ENCODE measurements around the gene TMEM119.
"Not testable (repeated sequence)": the region's sequence is repeated elsewhere in the genome, so short reads cannot be mapped to it uniquely, and the experiment has no call there.

The TMEM119 gene

DNA sequence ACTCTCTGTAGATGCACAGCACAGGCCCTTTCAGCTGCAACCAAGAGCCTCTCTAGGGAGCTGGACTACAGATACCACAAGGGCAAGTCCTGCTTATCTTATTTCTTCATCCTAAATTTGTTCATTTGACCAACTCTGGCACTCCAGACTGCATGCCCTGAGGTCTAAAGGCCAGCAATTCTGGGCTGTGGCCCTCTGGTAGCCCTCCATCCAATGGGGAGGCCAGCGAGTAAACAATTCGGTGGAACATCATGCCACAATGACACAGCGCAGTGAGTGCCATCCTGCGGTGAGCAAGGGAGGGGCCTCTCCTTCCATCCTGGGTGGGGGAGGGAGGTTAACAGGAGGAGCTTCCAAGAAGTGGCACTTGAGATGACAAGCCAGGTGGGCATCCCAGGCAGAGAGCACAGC is 36.5 kb upstream of the TMEM119 start:
- DNase-seq, result no peak

DNA sequence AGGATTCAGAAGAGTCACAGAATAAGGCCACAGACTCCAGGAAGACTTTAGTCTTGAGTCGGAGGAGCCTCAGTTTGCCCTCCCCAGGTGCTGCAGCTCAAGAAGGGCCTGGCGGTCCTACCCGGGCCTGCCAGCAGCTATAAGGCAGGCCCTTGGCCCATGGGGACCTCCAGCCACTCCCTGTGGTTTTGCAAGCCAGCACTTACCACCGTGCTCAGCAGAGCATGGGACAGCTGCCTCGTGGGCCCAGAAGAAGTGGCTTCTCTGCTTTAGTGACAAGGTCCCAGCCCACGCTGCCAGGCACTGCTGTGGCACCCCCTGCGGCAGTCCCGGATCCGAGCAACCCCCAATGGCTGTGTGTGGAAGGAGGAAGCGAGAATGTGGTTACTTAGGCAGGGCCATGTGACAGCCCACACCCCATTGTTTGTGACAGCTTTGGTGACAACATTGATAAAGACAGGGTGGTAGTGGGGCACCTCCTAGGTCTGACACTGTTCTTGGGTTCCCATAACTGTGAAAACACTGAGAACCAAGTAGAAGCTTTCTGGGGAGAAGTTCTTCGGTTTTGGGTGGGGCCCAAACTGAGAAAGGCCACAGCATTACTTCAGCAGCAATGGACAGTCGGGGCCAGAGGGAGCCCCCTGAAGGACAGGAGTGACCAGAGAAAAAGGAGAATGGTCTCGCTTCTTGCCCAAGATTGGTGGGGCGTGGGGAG is 35.8 kb upstream of the TMEM119 start, which contains the start of gene SELPLG:
TSS of gene SELPLG (minus strand) at position 361 of the 715 bp plus-strand sequence. CDS start 9,587 bp downstream, outside the sequence.
- peak in 1 of 2 donors; percentile 49 for DNase-seq

DNA sequence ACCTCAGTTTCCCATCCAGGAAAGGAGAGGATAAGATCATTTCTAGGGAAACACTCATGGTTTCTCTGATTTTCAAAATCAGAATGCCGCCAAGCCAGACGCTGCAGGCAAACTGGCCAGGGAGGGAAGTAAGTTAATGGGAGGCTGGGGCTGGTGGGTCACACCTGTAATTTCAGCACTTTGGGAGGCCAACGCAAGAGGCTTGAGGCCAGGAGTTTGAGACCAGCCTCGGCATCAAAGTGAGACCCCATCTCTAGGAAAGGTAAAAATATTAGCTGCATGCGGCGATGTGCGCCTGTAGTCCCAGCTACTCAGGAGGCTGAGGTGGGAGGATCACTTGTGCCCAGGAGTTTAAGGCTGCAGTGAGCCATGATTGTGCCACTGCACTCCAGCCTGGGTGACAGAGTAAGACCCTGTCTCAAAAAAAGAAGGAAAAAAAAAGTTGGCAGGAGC is 35.2 kb upstream of the TMEM119 start:
- DNase-seq, result no peak

DNA sequence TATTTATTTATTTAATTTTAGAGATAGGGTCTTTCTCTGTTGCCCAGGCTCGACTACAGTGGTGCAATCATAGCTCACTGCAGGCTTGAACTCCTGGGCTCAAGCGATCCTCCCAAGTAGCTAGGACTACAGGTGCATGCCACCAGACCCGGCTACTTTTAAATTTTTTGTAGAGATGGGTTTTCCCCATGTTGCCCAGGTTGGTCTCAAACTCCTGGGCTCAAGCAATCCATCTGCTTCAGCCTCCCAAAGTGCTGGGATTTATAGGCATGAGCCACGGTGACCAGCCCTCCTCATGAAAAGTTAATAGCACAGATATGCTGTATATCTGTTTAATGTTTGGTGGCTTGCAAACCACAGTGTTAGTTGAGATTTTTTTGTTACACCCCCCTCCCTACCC is 33.4 kb upstream of the TMEM119 start:
- DNase-seq, result not testable (repeated sequence)

DNA sequence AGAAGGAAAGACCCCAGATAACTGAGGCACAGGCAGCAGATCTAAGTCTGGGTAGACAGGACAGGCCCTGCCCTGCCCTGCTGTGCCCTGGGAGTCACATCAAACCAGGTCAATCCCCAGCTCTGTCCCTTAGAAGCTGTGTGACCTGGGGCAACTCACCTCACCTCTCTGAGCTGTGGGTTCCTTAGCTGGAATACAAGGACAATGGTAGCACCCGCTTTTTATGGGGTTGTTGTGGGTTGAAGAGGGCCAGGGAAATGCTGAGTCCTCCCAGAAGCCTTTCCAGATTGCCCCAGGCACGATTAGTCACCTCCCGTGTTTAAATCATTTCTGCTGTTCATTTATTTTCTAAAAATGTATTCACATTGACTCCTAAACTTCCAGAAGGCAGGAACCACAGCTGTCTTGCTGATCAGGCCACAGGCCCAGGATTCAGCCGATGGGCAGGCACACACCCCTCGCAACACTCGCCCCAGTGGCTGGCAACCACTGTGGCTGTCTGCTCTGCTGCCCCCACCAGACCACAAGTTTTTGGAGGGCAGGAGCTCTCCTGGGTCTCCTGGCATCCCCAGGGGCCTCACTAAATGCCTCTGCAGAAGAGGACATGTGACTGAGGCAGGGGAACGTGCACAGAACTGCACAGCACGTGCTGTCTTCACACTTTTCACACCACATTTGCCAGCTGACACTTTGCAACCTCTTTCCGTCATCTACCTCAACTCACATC is 32.8 kb upstream of the TMEM119 start:
- no peak for DNase-seq

DNA sequence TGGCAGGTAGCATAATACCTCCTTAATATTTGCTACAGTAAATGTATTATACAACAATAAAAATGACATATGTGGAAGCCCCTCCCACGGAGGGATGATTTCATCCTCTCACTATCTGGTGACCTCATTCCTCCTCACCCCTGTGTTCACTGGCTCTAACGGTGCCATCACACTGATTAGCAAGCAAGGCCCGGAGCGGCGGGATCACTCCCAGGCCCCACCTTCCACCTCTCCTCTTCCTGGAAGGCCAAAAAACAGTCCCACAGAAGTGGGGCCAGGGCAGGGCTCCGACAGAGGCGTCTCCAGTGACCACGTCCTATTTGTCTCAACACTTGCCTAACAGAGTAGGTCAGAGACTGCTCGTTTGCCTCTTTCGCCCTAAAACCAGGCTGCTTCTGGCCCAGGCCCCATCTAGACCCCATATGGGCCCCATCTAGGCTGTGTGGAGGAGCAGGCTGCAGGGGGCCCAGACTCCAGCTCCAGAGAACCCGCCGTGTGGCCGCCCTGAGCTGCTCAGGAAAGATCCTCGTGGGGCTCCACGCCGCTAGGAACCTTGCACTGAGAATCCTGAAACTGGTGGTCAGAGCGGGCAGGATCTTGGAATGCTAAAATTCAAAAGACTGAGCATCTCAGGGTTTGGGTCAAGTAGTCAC is 32.1 kb upstream of the TMEM119 start:
- DNase-seq, result no peak

DNA sequence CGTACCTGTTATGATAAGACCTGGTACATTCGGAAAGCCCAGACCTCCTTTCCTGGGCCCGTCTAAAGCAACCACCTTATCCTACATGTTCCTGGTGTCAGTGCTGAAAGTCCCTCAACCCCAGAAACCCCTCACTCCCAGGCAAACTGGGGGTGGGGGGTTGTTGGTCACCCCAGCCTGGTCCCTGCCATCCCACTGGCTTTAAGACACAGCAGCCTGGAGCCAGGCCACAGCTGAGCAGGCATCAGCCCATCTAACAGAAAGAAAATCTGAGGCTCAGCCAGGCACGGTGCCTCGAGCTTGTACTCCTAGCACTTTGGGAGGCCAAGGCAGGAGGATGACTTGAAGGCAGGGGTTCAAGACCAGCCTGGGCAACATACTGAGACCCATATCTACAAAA is 31.3 kb upstream of the TMEM119 start:
- DNase-seq, result no peak

DNA sequence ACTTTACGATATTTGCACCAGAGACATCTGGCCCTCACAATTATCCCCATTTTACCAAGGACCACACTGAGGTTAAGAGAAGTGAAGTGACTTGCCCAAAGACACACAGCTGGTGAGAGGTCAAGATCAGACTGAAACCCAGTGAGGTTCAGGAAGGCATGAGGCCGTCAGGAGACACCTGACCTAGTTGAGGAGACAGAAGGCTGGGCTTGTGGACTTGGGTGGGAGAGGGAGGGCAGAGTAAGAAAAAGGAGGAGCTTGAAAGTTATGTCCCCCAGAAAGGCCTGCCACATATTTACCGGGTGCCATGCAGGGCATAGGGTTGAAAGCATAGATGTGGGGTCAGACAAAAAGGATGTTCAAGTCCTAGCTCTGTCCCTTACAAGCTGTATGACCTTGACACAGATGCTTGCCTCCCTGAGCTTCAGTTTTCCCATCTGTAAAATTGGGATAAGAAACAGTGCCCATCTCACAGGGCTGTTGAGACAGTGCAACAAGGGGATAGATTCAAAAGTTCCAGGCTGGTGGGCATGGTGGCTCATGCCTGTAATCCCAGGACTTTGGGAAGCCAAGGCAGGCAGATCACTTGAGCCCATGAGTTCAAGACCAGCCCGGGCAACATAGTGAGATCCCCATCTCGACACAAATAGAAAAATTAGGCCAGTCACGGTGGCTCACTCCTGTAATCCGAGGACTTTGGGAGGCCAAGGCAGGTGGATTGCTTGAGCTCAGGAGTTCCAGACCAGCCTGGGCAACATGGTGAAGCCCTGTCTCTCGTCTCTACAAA is 29.4 kb upstream of the TMEM119 start:
- no peak for DNase-seq

DNA sequence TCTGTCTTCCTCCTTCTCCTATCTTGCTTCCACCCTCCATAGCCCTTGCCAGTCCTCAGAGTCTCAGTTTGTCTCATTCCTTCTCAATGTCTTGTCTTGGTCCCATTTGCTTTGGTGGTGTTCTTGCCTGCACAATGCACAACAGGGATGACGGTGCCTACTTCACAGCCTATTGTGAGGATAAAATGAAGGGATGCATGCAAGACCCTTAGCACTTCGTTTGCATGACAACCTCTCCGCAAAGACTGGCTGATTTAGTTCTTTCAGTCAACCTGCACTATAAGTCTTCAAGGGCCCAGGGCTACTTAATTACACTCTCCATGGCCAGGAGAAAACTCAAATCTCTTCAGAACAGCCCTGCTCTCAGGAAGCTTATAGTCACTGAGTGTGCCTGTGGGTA is 27.3 kb upstream of the TMEM119 start:
- DNase-seq, result no peak

DNA sequence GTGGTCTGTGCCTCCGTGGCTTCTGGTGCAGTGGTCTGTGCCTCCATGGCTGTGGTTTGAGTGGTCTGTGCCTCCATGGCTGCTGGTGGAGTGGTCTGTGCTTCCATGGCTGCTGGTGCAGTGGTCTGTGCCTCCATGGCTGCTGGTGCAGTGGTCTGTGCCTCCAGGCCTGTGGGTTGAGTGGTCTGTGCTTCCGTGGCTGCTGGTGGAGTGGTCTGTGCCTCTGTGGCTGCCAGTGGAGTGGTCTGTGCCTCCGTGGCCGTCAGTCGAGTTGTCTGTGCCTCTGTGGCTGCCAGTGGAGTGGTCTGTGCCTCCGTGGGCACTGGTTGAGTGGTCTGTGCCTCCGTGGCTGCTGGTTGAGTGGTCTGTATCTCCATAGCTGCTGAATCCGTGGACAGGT is 25.7 kb upstream of the TMEM119 start:
- no peak for DNase-seq

DNA sequence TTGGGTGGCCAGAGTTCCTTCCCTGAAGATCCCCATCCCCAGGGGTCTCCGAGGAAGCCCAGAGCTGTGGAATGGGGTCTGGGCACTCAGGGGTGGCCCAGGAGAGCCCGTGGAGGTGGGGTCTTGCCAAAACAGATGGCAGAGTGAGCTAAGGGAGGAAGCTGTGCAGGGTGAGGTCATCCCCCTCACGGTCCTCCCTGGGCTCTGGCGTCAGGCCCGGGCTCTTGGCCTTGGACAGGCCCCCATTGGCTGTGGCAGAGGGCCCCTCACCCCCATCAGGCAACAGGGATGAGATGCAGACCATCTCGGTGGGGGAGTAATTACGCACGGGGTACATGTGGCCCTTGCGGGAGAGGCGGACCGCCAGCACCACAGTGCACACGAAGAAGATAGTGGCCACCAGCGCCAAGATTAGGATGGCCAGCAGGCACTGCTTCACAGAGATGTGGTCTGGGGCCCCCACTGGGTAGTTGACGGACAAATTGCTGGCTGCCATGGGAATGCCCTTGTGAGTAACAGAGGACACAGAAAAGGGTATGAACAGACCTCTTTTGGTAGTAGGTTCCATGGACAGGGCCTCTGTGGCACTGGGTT is 25.1 kb upstream of the TMEM119 start:
- no peak for DNase-seq

DNA sequence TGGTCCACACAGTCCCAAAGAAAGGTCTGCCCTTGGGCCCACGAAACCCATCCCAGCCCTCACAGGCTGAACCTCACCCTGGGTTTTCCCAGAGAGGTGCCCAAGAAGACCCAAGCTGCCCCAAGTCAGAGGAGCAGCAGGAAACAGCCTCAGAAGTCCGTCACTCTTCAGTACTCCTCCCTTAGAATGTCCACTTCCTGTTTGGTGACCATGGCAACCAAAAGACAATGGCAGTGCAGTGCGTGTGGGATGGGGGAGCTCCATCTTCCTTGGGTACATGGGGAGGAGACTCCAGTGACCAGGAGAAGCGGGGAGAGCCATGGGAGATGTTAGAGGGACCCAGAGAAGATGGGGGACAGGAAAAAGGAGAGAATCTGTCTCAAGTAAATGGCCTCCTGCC is 24.5 kb upstream of the TMEM119 start:
- no peak for DNase-seq

DNA sequence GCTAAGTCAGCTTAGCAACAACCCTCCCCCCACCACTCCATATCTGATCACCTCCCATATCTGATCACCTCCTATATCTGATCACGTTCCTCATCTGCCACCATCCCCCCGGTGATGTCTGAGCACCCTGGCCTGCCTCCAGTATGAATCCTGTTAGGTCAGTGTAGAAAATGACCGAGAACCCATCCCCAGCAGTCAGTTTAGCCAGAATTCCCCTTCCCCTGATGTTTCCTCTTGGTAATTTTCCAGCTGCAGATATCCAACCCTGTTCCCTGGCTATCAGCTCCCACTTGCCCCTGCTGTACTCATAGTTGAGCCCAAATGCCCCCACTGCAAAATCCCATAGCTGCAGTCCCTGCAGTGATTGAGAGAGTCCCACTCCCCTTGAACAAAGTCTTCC is 23.3 kb upstream of the TMEM119 start:
- DNase-seq, result no peak

DNA sequence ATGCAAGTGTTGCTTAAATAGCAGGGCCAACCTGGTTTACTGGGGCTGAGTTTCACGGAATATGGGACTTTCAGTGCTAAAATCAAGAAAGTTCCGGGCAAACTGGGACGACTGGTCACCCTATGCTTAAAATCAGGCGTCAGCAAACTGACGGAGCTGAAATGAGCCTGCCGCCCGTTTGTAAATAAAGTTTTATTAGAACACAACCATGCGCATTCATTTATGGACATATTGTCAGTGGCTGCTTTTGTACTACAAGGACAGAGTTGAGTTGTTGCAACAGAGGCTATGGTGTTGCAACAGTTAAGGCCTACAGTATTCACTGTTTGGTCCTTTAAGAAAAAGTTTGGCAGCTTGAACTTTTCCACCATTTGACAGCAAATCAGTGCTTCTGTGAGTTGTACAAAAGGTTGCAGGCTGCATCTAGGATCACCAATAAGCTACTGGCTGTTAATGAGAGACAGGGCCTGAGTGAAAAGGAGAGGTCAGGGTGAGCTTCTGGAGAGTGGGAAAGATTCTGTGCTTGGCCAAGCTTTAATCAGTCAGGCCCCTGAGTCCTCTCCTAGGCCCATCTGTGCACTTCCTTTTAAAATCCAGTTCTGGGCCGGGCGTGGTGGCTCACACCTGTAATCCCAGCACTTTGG is 22.5 kb upstream of the TMEM119 start:
- no peak for DNase-seq

DNA sequence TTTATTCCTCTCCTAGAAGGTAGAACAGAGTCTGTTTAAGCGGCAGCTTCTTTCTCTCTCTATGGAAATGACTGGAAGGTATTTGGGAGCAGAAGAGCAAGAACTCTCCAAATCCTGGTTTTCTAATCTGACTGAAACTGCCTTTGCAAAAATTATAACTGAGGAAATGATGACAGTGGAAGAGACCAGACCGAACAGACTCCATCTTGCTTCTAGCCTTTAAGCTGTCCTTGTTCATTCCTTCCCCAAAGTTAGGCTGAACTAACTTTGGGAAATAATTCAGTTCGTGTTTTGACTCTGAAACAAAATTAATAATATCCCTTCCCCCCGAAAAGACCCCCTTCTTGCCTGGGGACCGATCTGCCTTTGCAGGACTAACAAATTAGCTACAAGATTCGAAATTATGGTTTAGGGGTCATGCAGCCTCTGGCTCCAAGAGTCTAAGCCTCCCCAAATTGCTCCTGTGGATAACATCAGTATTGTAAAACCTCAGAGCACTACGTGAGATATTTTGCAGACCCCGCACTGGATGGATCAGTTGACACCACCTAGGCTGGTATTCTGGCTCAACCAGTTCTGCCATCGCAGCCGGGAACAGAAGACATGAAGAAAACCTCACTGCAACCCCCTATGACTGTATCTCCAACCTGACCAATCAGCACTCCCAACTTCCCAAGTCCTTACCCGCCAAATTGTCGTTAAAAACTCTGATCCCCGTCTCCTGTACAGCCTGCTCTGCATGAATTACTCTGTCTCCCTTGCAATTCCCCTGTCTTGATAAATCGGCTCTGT is 21.7 kb upstream of the TMEM119 start:
- DNase-seq, result no peak

DNA sequence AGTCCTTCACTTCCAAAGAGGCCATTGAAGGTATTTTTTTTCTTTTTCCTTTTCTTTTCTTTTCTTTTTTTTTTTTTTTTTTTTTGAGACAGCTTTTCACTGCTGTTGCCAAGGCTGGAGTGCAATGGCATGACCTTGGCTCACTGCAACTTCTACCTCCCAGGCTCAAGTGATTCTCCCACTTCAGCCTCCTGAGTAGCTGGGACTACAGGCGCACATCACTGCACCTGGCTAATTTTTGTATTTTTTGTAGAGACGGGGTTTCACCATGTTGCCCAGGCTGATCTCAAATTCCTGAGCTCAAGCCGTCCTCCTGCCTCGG is 21.0 kb upstream of the TMEM119 start:
- not testable (repeated sequence) for DNase-seq

DNA sequence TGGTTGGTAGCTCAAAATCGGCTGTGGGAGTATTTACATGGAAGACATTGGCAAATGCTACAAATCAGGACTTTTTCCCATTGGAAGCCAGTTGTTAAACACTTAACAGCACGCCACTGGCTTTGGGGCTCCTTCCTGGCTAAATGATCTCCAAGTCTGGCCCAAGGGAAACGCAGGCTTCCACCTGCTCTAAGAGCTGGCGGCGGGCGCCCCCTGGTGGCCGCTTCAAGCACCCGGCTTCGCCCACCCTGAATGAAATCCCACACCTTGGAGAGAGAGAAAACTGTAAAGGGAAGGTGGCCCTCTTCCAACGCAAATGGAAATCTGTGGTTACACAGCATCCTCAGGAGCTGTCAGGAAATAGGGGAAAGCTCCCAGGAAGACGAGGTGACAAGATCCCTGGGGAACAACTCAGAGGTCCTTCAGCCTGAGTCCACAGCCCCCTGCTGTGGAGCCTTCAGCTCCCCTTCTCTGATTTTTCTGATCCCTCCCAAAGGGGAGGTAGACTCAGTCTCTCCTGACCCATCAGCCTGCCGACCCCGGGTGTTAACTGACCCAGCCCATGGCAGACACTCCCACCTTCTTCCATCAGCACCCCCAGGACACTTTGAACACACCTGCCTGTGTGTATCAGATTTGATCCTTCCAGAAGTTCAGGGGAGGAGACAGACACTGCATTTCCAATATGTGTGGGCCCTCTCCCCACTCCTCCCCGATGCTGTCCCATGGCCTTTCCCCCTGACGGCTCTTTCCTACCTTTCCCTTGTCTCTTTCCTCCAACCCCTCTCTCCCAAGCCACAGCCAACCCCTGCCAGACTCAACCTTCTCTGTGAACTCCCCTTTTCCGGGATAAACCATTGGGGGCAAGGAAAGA is 20.4 kb upstream of the TMEM119 start:
- DNase-seq, result peak; percentile 59 to 68

DNA sequence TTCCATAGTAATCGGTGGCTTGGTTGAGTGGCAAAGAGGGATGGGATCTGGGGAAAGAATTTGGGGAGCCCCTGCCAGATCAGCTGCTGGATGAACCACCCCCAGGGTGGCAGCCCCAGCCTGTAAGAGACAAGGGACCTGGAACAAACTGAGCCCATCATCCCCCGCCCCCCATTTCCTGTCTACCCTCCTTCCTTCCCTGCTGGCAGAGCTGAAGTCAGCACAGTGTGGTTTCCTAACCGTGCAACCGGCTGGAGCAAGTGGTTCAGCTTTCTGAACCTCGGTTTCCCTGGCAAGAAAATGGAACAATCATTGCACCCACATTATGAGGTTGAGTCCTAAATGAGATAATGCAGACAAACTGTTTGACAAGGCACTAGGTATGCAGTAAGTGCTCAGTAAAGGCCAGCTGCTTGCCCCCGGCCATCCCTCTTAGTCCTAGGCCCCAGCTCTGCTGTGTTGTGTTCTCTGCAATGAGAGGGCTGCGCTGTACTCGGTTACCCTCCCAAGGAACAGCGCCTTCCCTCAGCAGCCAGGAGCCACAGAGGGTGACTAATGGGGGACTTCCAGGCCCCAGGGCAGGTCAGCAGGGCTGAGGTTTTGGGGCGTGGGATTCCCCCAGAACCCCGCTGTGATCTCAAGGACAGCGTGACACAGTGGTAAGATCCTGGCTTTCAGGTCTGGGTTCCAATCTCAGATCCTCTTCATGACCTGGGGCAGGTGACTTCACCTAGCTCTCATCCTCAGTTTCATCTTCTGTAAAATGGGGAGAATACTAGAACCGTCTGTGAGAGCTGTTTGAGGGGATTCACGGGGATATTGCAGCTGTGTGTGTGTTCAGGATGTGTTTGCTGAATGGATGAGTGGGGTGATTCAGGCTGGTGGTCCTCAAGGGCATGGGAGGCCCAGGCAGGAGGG is 19.3 kb upstream of the TMEM119 start:
- DNase-seq, result peak in 1 of 2 donors; percentile 12

DNA sequence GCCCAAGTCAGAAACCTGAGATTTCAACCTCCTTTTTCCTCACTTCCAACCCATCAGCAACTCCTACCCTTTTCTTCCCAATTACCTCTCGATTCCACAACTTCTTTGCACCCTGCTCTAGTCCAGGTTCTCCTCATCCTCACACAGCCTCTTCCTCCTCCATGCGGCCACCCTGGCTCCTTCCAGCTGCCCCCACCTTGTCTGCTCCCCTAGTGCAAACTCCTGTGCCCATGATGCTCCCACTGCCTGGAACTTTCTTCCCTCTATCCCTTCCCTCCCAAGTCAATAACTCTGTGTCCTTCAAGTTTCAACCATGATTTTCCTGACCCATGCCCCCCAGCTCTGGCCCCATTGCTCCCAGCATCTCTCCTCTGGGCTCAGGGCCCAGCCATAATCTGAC is 18.5 kb upstream of the TMEM119 start:
- no peak for DNase-seq

Data from hippocampal formation (tissue), 2 donors.